Activated naive CD4-positive, alpha-beta T cell treated with anti-CD3 and anti-CD28 coated beads, Interleukin-2, amount 50 U/mL, for 24 hours (primary cell): ENCODE data around the gene USP6NL.

Source experiments
- H3K27ac Mint-ChIP-seq: one replicate; pipeline ENCODE4 v1.8.0; 2021; ENCODE audit warnings: mild to moderate bottlenecking, mixed read lengths
- H3K27me3 Mint-ChIP-seq: one replicate; pipeline ENCODE4 v1.8.0; 2021; ENCODE audit warnings: mixed read lengths
- H3K36me3 Mint-ChIP-seq: one replicate; pipeline ENCODE4 v1.8.0; 2021; ENCODE audit warnings: mixed read lengths
- H3K4me1 Mint-ChIP-seq: one replicate; pipeline ENCODE4 v1.8.0; 2021; ENCODE audit warnings: mixed read lengths
- H3K4me3 Mint-ChIP-seq: one replicate; pipeline ENCODE4 v1.8.0; 2021; ENCODE audit warnings: mild to moderate bottlenecking, mixed read lengths
- H3K9me3 Mint-ChIP-seq: one replicate; pipeline ENCODE4 v1.8.0; 2021; ENCODE audit warnings: mixed read lengths

The USP6NL gene

DNA sequence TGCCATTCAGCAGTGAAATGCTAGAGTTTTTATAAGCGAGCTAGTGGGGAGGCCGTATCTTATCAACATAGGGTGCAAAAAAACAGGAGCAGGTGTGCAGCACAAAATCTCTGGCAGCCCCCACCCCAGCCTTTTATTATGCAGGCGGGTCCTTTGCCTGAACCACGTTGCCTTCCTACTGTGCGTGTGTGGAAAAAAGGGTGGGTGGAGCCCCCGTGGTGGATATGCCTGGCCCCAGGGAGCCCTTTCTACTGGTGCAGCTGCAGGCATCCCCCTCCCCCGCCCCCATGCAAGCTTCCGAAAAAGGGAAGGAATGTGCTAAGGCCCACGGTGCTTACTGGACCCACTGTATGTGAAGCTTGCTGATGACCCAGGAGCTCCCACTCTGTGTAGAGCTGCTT, 175.9 kb downstream of the USP6NL start:
- H3K4me1 Mint-ChIP-seq: peaks cover 9% of the 10 kb centered on the region

GRCh38 chr10:11434324-11434723, 177.1 kb downstream of the USP6NL start:
- no peaks in the 10 kb centered on the region for H3K27me3 Mint-ChIP-seq
- H3K27ac Mint-ChIP-seq: no peak overlapping the region
- no peaks in the 10 kb centered on the region for H3K36me3 Mint-ChIP-seq
- no peaks in the 10 kb centered on the region for H3K9me3 Mint-ChIP-seq
- no peaks in the 10 kb centered on the region for H3K4me1 Mint-ChIP-seq
- no peak overlapping the region for H3K4me3 Mint-ChIP-seq

More for the DNA sequence above, 175.9 kb downstream of the USP6NL start:
- H3K36me3 Mint-ChIP-seq: no peaks in the 10 kb centered on the region
- H3K27ac Mint-ChIP-seq: no peak overlapping the region
- H3K4me3 Mint-ChIP-seq: no peak overlapping the region
- H3K9me3 Mint-ChIP-seq: no peaks in the 10 kb centered on the region
- H3K27me3 Mint-ChIP-seq: no peaks in the 10 kb centered on the region

DNA sequence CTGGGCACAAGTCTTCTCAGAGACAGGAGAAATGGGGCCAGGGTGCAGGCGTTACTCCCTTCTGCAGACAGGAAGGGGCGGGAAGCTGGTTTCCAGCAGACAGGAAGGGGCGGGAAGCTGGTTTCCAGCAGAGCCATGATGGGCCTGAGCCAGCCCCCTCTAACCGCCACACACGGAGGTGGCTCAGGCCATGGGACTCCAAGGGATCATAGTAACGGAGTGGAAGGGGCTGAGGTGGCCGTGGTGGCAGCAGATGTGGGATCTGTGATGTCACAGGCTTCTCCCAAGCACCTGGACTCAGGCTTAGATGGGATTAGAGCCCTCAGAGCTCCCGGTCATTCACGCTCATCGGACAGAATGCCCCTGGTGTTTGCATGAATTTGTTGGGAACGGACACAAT, 177.8 kb downstream of the USP6NL start:
- Mint-ChIP-seq H3K27me3 (no peaks in the 10 kb centered on the region), H3K4me1 (no peaks in the 10 kb centered on the region), H3K27ac (no peak overlapping the region), H3K9me3 (no peaks in the 10 kb centered on the region), H3K36me3 (no peaks in the 10 kb centered on the region), H3K4me3 (no peak overlapping the region)

DNA sequence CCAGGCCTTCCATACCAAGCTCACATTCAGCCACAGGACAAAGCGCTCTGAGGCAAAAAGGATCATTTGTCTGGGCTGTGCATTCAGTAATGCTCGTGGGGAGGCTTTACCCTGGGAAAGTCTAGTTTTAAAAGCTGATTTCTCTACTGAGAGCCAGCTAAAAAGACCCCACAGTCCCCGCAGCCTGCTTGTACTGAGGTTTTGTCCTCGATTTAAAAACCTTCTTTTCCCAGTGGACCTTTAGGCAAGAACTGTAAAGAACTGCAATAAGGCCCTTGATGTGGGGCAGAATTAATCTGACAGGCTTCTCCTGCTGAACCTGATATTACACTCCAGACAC, 180.3 kb downstream of the USP6NL start:
- H3K9me3 Mint-ChIP-seq: no peaks in the 10 kb centered on the region
- H3K36me3 Mint-ChIP-seq: peaks cover under 1% of the 10 kb centered on the region
- no peak overlapping the region for H3K27ac Mint-ChIP-seq
- no peak overlapping the region for H3K4me3 Mint-ChIP-seq
- H3K27me3 Mint-ChIP-seq: no peaks in the 10 kb centered on the region
- H3K4me1 Mint-ChIP-seq: peaks cover 3% of the 10 kb centered on the region

DNA sequence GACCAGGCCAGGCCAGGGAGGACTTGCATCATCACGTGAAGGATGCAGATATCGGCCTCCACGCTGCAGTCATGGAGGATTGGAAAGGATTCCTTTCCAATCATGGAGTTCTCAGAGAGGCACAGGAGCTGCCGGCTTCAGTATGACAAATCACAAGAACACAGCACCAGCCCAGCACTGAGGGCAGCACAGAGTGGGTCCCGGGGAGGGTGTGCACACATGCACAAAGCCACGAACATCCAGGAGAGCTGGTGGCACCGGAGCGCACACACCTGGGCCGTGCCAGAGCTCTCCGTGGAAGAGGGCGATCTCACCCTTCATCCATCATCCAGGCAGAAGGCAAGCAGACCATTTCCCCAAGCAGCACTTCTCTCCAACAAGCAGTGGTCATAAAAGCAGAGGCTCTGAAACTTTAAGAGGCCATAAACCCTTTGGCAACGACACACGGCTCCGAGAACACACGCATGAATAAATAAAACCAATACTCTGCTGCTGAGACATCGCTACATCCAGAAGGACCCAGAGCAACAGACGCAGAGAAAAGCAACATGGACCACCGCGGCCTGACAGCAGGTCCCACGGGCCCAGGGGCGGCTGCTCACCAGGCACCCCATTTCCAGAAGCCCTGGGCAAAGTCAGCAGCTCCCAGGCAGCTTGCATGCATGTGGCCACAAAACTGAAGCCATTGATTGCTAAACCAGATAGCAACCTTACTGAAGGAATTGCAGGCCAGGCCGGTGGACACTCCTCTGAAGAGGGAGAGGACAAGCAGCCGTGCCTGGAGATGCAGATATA, 180.8 kb downstream of the USP6NL start:
- H3K36me3 Mint-ChIP-seq: peaks cover 5% of the 10 kb centered on the region
- no peaks in the 10 kb centered on the region for H3K27me3 Mint-ChIP-seq
- no peak overlapping the region for H3K4me3 Mint-ChIP-seq
- H3K4me1 Mint-ChIP-seq: peaks cover 9% of the 10 kb centered on the region
- H3K27ac Mint-ChIP-seq: no peak overlapping the region
- H3K9me3 Mint-ChIP-seq: no peaks in the 10 kb centered on the region

GRCh38 chr10:11429439-11430052, 181.9 kb downstream of the USP6NL start:
- Mint-ChIP-seq H3K36me3 (peaks cover 5% of the 10 kb centered on the region), H3K9me3 (no peaks in the 10 kb centered on the region), H3K27ac (no peak overlapping the region), H3K4me1 (peaks cover 16% of the 10 kb centered on the region), H3K4me3 (no peak overlapping the region), H3K27me3 (no peaks in the 10 kb centered on the region)

DNA sequence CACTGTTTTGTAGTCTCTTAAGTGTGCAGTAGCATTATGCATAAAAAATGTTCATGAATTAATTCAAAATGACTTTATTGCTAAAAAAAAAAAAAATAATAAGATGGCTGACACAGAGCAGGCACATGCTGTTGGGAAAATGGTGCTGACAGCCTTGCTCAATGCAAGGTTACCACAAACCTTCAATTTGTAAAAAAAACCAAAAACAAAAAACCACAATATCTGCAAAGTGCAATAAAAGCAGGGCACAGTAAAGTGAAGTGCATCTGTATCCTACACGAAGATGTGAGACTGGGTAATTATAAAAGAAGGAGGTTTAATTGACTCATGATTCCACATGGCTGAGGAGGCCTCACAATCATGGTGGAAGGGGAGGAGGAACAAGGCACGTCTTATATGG, 185.8 kb downstream of the USP6NL start:
- Mint-ChIP-seq H3K27ac (peak overlapping the region; percentile 35), H3K4me3 (no peak overlapping the region), H3K4me1 (peaks cover 19% of the 10 kb centered on the region), H3K36me3 (peaks cover 10% of the 10 kb centered on the region), H3K9me3 (no peaks in the 10 kb centered on the region), H3K27me3 (no peaks in the 10 kb centered on the region)

DNA sequence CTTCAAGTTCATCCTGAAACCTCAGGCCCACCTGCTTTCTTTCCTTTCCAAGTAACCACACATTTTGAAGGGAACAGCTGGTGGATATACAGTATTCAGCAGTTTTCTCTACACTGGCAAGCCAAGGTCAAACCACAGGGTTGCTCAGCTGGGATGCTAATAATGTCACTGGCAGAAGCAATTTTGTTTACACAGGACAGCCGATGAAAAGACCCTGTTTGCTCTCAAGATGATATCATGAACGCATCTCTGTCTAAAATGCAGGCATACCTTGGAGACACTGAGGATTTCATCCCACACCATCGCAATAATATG, 186.2 kb downstream of the USP6NL start:
- Mint-ChIP-seq H3K9me3 (no peaks in the 10 kb centered on the region), H3K27ac (no peak overlapping the region)

GRCh38 chr10:11424456-11425295, 186.8 kb downstream of the USP6NL start:
- Mint-ChIP-seq H3K9me3 (peaks cover 1% of the 10 kb centered on the region), H3K27ac (no peak overlapping the region), H3K4me1 (peaks cover 19% of the 10 kb centered on the region), H3K4me3 (no peak overlapping the region), H3K36me3 (peaks cover 11% of the 10 kb centered on the region), H3K27me3 (no peaks in the 10 kb centered on the region)

More for the DNA sequence above, 186.2 kb downstream of the USP6NL start:
- Mint-ChIP-seq H3K36me3 (peaks cover 10% of the 10 kb centered on the region), H3K27me3 (no peaks in the 10 kb centered on the region), H3K4me1 (peaks cover 19% of the 10 kb centered on the region), H3K4me3 (no peak overlapping the region)

DNA sequence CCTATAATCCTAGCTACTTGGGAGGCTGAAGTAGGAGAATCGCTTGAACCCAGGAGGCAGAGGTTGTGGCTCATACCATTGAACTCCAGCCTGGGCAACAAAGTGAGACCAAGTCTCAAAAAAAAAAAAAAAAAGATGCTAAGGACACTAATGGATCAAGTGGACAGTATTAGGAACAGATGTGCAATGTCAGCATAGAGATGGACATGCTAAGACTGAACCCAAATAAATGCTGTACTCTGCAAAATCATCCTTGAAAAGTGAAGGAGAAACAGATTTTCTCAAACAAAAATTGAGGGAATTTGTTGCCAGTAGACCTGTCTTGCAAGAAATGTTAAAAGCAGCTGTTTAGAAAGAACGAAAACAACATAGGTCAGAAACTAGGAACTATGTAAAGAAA, 194.5 kb downstream of the USP6NL start:
- no peaks in the 10 kb centered on the region for H3K27me3 Mint-ChIP-seq
- H3K4me3 Mint-ChIP-seq: no peak overlapping the region
- no peak overlapping the region for H3K27ac Mint-ChIP-seq
- H3K4me1 Mint-ChIP-seq: peaks cover 7% of the 10 kb centered on the region
- H3K36me3 Mint-ChIP-seq: peaks cover 11% of the 10 kb centered on the region
- peaks cover 12% of the 10 kb centered on the region for H3K9me3 Mint-ChIP-seq

DNA sequence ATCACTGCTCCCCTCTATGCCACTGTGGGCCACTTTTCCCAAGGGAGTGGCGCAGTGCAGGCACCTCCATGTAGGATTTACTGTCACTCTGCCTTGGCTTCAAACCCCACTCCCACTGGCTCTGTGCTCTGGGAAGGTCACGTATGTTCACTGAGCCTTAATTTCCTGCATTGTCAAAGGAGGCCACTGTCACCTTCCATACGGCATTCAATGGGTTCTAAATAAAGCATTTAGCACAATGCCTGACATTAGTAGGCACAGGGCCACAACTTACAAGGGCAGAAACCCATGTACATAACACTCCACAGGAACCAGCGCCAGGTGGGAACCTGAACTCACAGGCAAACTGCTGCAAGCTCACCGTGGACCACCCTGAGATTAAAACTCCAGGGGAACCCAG, 196.4 kb downstream of the USP6NL start:
- Mint-ChIP-seq H3K27me3 (no peaks in the 10 kb centered on the region), H3K27ac (no peak overlapping the region), H3K36me3 (peaks cover 10% of the 10 kb centered on the region)

GRCh38 chr10:11414314-11415038, 197.0 kb downstream of the USP6NL start:
- Mint-ChIP-seq H3K4me1 (peaks cover 7% of the 10 kb centered on the region), H3K9me3 (peaks cover 9% of the 10 kb centered on the region), H3K27me3 (no peaks in the 10 kb centered on the region), H3K27ac (no peak overlapping the region), H3K4me3 (no peak overlapping the region), H3K36me3 (peaks cover 9% of the 10 kb centered on the region)

More for the DNA sequence above, 196.4 kb downstream of the USP6NL start:
- Mint-ChIP-seq H3K4me3 (no peak overlapping the region), H3K9me3 (peaks cover 12% of the 10 kb centered on the region), H3K4me1 (peaks cover 7% of the 10 kb centered on the region)

GRCh38 chr10:11411926-11412545, 199.4 kb downstream of the USP6NL start:
- Mint-ChIP-seq H3K4me1 (peaks cover 24% of the 10 kb centered on the region), H3K27ac (no peak overlapping the region), H3K27me3 (no peaks in the 10 kb centered on the region), H3K36me3 (peaks cover 4% of the 10 kb centered on the region), H3K9me3 (peaks cover 6% of the 10 kb centered on the region), H3K4me3 (no peak overlapping the region)

GRCh38 chr10:11409357-11409756, 202.1 kb downstream of the USP6NL start:
- no peak overlapping the region for H3K4me3 Mint-ChIP-seq

DNA sequence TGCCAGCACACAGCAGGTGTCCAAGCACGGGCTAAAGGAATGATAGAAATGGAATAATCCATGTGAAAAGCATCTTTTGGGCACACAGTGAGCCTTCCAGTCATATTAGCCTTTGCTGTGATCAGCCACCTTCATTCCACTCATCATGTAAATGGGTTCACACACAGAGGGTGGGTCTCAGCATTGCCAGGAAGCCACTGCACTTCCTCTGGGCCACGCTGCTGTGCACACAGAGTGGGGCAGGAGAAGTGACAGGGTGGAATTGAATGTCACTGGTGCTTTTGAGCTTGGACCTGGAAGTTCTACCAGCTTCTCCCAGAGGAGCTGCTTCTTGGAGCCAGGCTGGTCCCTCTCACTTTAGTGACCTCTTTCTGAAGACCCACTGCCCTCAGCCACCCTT, 203.5 kb downstream of the USP6NL start:
- Mint-ChIP-seq H3K27ac (no peak overlapping the region), H3K27me3 (no peaks in the 10 kb centered on the region), H3K9me3 (peaks cover 6% of the 10 kb centered on the region), H3K36me3 (peaks cover 4% of the 10 kb centered on the region), H3K4me3 (no peak overlapping the region), H3K4me1 (peaks cover 36% of the 10 kb centered on the region)

More at GRCh38 chr10:11409357-11409756, 202.1 kb downstream of the USP6NL start:
- Mint-ChIP-seq H3K36me3 (peaks cover 4% of the 10 kb centered on the region), H3K27me3 (no peaks in the 10 kb centered on the region), H3K27ac (no peak overlapping the region), H3K4me1 (peaks cover 33% of the 10 kb centered on the region), H3K9me3 (peaks cover 6% of the 10 kb centered on the region)
